ENCODE measurements around the gene CEACAM1. TPM values are rescaled to one million over a fixed set of nuclear protein-coding genes. Genes with fewer than 3 reads are reported as not detected.

The CEACAM1 gene
- total RNA-seq, 1 experiment from 2014 or later = 2.4 TPM

- Histone ChIP-seq H3K9me3 (ENCODE audit: control insufficient read depth, insufficient read depth, low read depth, low read length) (no peaks in the 10 kb centered on the region), H3K27me3 (ENCODE audit: control insufficient read depth, insufficient read depth, low read length) (no peaks in the 10 kb centered on the region), H3K36me3 (ENCODE audit: control insufficient read depth, insufficient read depth, low read length) (no peaks in the 10 kb centered on the region), H3K4me3 (ENCODE audit: low read depth in 2 of 2, low read length in 2 of 2) (no peak overlapping the region), H3K27ac (ENCODE audit: low read length) (no peak overlapping the region), H3K4me1 (ENCODE audit: control insufficient read depth, insufficient read depth, low read length) (no peaks in the 10 kb centered on the region)
- no TSS peak for BruUV-seq (replicated peaks)
- no peak for TF ChIP-seq SIN3A (IDR thresholded peaks at IDR 0.05; ENCODE audit: borderline replicate concordance, insufficient read depth, low read depth, low read length)
- TF ChIP-seq TCF7L2 (IDR thresholded peaks at IDR 0.05; ENCODE audit: low read depth, low read length) = no peak
- TF ChIP-seq POLR2AphosphoS5 (IDR thresholded peaks at IDR 0.05; ENCODE audit: low read depth, low read length) = no peak
- TF ChIP-seq, protein P1, sequence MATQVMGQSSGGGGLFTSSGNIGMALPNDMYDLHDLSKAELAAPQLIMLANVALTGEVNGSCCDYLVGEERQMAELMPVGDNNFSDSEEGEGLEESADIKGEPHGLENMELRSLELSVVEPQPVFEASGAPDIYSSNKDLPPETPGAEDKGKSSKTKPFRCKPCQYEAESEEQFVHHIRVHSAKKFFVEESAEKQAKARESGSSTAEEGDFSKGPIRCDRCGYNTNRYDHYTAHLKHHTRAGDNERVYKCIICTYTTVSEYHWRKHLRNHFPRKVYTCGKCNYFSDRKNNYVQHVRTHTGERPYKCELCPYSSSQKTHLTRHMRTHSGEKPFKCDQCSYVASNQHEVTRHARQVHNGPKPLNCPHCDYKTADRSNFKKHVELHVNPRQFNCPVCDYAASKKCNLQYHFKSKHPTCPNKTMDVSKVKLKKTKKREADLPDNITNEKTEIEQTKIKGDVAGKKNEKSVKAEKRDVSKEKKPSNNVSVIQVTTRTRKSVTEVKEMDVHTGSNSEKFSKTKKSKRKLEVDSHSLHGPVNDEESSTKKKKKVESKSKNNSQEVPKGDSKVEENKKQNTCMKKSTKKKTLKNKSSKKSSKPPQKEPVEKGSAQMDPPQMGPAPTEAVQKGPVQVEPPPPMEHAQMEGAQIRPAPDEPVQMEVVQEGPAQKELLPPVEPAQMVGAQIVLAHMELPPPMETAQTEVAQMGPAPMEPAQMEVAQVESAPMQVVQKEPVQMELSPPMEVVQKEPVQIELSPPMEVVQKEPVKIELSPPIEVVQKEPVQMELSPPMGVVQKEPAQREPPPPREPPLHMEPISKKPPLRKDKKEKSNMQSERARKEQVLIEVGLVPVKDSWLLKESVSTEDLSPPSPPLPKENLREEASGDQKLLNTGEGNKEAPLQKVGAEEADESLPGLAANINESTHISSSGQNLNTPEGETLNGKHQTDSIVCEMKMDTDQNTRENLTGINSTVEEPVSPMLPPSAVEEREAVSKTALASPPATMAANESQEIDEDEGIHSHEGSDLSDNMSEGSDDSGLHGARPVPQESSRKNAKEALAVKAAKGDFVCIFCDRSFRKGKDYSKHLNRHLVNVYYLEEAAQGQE (IDR thresholded peaks at IDR 0.05; ENCODE audit: insufficient read depth in 1 of 2, low read depth in 2 of 2, low read length in 1 of 2) = no peak
- TF ChIP-seq, protein P2, sequence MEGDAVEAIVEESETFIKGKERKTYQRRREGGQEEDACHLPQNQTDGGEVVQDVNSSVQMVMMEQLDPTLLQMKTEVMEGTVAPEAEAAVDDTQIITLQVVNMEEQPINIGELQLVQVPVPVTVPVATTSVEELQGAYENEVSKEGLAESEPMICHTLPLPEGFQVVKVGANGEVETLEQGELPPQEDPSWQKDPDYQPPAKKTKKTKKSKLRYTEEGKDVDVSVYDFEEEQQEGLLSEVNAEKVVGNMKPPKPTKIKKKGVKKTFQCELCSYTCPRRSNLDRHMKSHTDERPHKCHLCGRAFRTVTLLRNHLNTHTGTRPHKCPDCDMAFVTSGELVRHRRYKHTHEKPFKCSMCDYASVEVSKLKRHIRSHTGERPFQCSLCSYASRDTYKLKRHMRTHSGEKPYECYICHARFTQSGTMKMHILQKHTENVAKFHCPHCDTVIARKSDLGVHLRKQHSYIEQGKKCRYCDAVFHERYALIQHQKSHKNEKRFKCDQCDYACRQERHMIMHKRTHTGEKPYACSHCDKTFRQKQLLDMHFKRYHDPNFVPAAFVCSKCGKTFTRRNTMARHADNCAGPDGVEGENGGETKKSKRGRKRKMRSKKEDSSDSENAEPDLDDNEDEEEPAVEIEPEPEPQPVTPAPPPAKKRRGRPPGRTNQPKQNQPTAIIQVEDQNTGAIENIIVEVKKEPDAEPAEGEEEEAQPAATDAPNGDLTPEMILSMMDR (IDR thresholded peaks at IDR 0.05) = no peak
- in situ Hi-C loops (cut with HindIII; ENCODE audit: low pct_unique_long_range_greater_than_20kb, low sequenced_read_pairs) = no loop called here
- ChIA-PET CTCF (no interaction called here), POLR2A (interaction anchor here (0.6 kb wide), 1 partner anchor 39 kb away, joined by 4 read pairs; no protein-coding TSS in a partner anchor)
- intact Hi-C loops (cut with micrococcal nuclease; ENCODE audit: unreplicated experiment) = no loop called here
- ATAC-seq (no peak), DNase-seq (ENCODE audit: low read depth, low spot score) (no peak)
These were observed 31.7 kb downstream of the CEACAM1 start for GRCh38 chr19:42496460-42497133.

DNA sequence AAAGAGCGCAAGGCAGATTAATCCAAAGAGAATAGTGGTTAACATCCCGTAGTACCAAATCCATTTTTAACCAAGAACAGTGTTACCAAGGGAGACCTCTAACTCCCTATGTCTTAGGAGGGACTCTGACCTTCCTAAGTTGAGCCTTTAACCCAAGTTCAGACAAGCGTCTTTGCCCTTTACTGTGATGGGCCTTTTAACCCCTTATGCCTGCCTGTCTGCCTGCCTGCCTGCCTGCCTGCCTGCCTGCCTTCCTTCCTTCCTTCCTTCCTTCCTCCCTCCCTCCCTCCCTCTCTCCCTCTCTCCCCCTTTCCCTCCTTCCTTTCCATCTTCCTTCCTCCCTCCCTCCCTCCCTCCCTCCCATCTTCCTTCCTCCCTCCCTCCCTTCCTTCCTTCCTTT is 32.6 kb downstream of the CEACAM1 start:
- Histone ChIP-seq H3K27ac (ENCODE audit: low read length) (no peak overlapping the region), H3K36me3 (ENCODE audit: control insufficient read depth, insufficient read depth, low read length) (no peaks in the 10 kb centered on the region), H3K4me3 (ENCODE audit: low read depth in 2 of 2, low read length in 2 of 2) (no peak overlapping the region), H3K9me3 (ENCODE audit: control insufficient read depth, insufficient read depth, low read depth, low read length) (no peaks in the 10 kb centered on the region), H3K4me1 (ENCODE audit: control insufficient read depth, insufficient read depth, low read length) (no peaks in the 10 kb centered on the region), H3K27me3 (ENCODE audit: control insufficient read depth, insufficient read depth, low read length) (no peaks in the 10 kb centered on the region)
- TF ChIP-seq POLR2AphosphoS5 (IDR thresholded peaks at IDR 0.05; ENCODE audit: low read depth, low read length) = no peak
- in situ Hi-C loops (cut with HindIII; ENCODE audit: low pct_unique_long_range_greater_than_20kb, low sequenced_read_pairs) (no loop called here), intact Hi-C loops (cut with micrococcal nuclease; ENCODE audit: unreplicated experiment) (no loop called here)
- CTCF ChIA-PET = no interaction called here
- no TSS peak for BruUV-seq (replicated peaks)
- ATAC-seq (no peak), DNase-seq (ENCODE audit: low read depth, low spot score) (no peak)
- POLR2A ChIA-PET = interaction anchor here (0.6 kb wide), 1 partner anchor 38 kb away, joined by 4 read pairs; no protein-coding TSS in a partner anchor

DNA sequence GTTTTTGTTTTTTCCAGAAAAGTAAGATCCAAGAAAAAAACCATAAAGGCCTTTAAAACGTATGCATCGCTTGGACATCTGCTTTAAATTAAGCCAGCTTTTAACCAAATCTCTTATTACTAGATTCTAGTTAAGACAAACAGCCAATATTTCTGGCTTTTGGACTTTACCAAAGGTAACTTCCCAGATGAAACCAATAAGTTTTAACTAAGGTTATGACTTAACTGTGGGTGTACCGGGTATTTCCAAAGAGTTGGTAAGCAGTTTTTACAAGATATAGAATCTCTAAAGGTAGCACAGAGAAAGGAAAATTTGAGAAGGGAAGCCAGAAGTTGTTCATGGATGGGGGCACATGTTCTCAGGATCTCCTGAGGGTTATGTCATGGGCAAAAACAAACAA is 34.0 kb downstream of the CEACAM1 start:
- ATAC-seq (no peak), DNase-seq (ENCODE audit: low read depth, low spot score) (no peak)
- Histone ChIP-seq H3K36me3 (ENCODE audit: control insufficient read depth, insufficient read depth, low read length) (no peaks in the 10 kb centered on the region), H3K9me3 (ENCODE audit: control insufficient read depth, insufficient read depth, low read depth, low read length) (no peaks in the 10 kb centered on the region), H3K4me1 (ENCODE audit: control insufficient read depth, insufficient read depth, low read length) (no peaks in the 10 kb centered on the region), H3K4me3 (ENCODE audit: low read depth in 2 of 2, low read length in 2 of 2) (no peak overlapping the region), H3K27me3 (ENCODE audit: control insufficient read depth, insufficient read depth, low read length) (no peaks in the 10 kb centered on the region), H3K27ac (ENCODE audit: low read length) (no peak overlapping the region)
- intact Hi-C loops (cut with micrococcal nuclease; ENCODE audit: unreplicated experiment) = no loop called here
- in situ Hi-C loops (cut with HindIII; ENCODE audit: low pct_unique_long_range_greater_than_20kb, low sequenced_read_pairs) = no loop called here
- CTCF ChIA-PET = no interaction called here
- TF ChIP-seq, protein P2 (IDR thresholded peaks at IDR 0.05) = no peak
- TF ChIP-seq POLR2AphosphoS5 (IDR thresholded peaks at IDR 0.05; ENCODE audit: low read depth, low read length) = no peak
- no peak for TF ChIP-seq SIN3A (IDR thresholded peaks at IDR 0.05; ENCODE audit: borderline replicate concordance, insufficient read depth, low read depth, low read length)
- no peak for TF ChIP-seq TCF7L2 (IDR thresholded peaks at IDR 0.05; ENCODE audit: low read depth, low read length)
- TF ChIP-seq, protein P1 (IDR thresholded peaks at IDR 0.05; ENCODE audit: insufficient read depth in 1 of 2, low read depth in 2 of 2, low read length in 1 of 2) = no peak
- BruUV-seq (replicated peaks) = no TSS peak
- POLR2A ChIA-PET = no interaction called here
